Gastroesophageal sphincter (tissue), 3 donors: ENCODE data around the gene HOGA1.

Experiments
- CTCF ChIP-seq, 4 experiments: fragments of 200-600 bp in 2 of 4; fragments of 450-650 bp in 2 of 4; sonication (generic) in 1 of 4; IDR thresholded peaks; one replicate each; pipeline ENCODE4 v1.5.1; 2017 to 2019; ENCODE audit warnings: antibody characterized with exemption in 4 of 4, mild to moderate bottlenecking in 2 of 4, moderate library complexity in 2 of 4
- EP300 ChIP-seq: sonication (generic); formaldehyde crosslinking; IDR thresholded peaks from one replicate; pipeline ENCODE4 v1.6.1; 2017; ENCODE audit warnings: antibody characterized with exemption, mild to moderate bottlenecking
- POLR2A ChIP-seq, 2 donors: fragments of 450-650 bp; IDR thresholded peaks; one replicate each; pipeline ENCODE4 v1.6.1; 2017; ENCODE audit warnings: antibody characterized with exemption in 2 of 2, mild to moderate bottlenecking in 2 of 2, moderate library complexity in 1 of 2
- POLR2AphosphoS5 ChIP-seq: sonication (generic); formaldehyde crosslinking; IDR thresholded peaks from one replicate; pipeline ENCODE4 v1.6.1; 2017; ENCODE audit warnings: antibody characterized with exemption

GRCh38 chr10:97618733-97619132, 34.5 kb downstream of the HOGA1 start:
- TF ChIP-seq EP300 (no peak), CTCF (IDR thresholded peaks at IDR 0.05) (no peak), POLR2AphosphoS5 (no peak), POLR2A (IDR thresholded peaks at IDR 0.05) (no peak)
